GM12891 (cell line): ENCODE measurements around the gene KCNMA1.
"Not testable (repeated sequence)": the region's sequence is repeated elsewhere in the genome, so short reads cannot be mapped to it uniquely, and the experiment has no call there.

Experiments
- DNase-seq: peaks from one replicate; pipeline ENCODE4 v3.0.0; 2011; ENCODE audit warnings: low spot score; ENCODE audit not compliant: insufficient read length
- FAIRE-seq: peaks from 2 replicates; lab custom pipeline; 2011; peaks lifted over from hg19 to GRCh38; lab: Jason Lieb, UNC
- PAX5 ChIP-seq: IDR thresholded peaks from 2 replicates; pipeline ENCODE4 v1.6.1; 2011; ENCODE audit warnings: low read length, moderate library complexity, mild to moderate bottlenecking; ENCODE audit not compliant: insufficient read depth, severe bottlenecking
- POLR2A ChIP-seq: IDR thresholded peaks from 2 replicates; pipeline ENCODE4 v1.6.1; 2011; ENCODE audit warnings: low read depth, low read length, control low read depth
- POLR2AphosphoS5 ChIP-seq: IDR thresholded peaks from 2 replicates; pipeline ENCODE4 v1.6.1; 2011; ENCODE audit warnings: low read depth, low read length, control low read depth
- POU2F2 ChIP-seq: IDR thresholded peaks from 2 replicates; pipeline ENCODE4 v1.6.1; 2011; ENCODE audit warnings: low read depth, mild to moderate bottlenecking, control low read depth, low read length, moderate library complexity
- SPI1 ChIP-seq: IDR thresholded peaks from 2 replicates; pipeline ENCODE4 v1.6.1; 2011; ENCODE audit warnings: low read depth, low read length, control low read depth
- TAF1 ChIP-seq: IDR thresholded peaks from 2 replicates; pipeline ENCODE4 v1.6.1; 2011; ENCODE audit warnings: low read depth, low read length, control low read depth

The KCNMA1 gene

GRCh38 chr10:77350134-77350533 is 287.5 kb downstream of the KCNMA1 start:
- no peak for FAIRE-seq
- no peak for TF ChIP-seq POU2F2
- TF ChIP-seq POLR2A = no peak
- no peak for TF ChIP-seq SPI1
- TF ChIP-seq TAF1 = no peak
- no peak for TF ChIP-seq POLR2AphosphoS5
- no peak for TF ChIP-seq PAX5
- DNase-seq = no peak

- FAIRE-seq = no peak
- TF ChIP-seq PAX5 = no peak
- TF ChIP-seq POU2F2 = no peak
- no peak for TF ChIP-seq SPI1
- TF ChIP-seq TAF1 = no peak
- TF ChIP-seq POLR2A = no peak
- TF ChIP-seq POLR2AphosphoS5 = no peak
These were observed 288.4 kb downstream of the KCNMA1 start for GRCh38 chr10:77349226-77349625.

GRCh38 chr10:77348751-77349150 is 288.9 kb downstream of the KCNMA1 start:
- TF ChIP-seq POLR2A (no peak), TAF1 (no peak), SPI1 (no peak), POLR2AphosphoS5 (no peak), POU2F2 (no peak), PAX5 (no peak)
- DNase-seq (no peak), FAIRE-seq (no peak)

More at GRCh38 chr10:77349226-77349625, 288.4 kb downstream of the KCNMA1 start:
- DNase-seq = no peak

- no peak for TF ChIP-seq PAX5
- no peak for TF ChIP-seq SPI1
- TF ChIP-seq POLR2A = no peak
- no peak for TF ChIP-seq POLR2AphosphoS5
- no peak for TF ChIP-seq TAF1
- no peak for TF ChIP-seq POU2F2
- DNase-seq (no peak), FAIRE-seq (no peak)
These were observed 289.5 kb downstream of the KCNMA1 start for GRCh38 chr10:77348082-77348481.

- DNase-seq = no peak
- no peak for TF ChIP-seq SPI1
- TF ChIP-seq PAX5 = no peak
- no peak for TF ChIP-seq POLR2AphosphoS5
- TF ChIP-seq TAF1 = no peak
- no peak for TF ChIP-seq POLR2A
- no peak for FAIRE-seq
These were observed 290.6 kb downstream of the KCNMA1 start for GRCh38 chr10:77347052-77347451.

- no peak for DNase-seq
- TF ChIP-seq POLR2A (no peak), SPI1 (no peak), POLR2AphosphoS5 (no peak), TAF1 (no peak), PAX5 (no peak), POU2F2 (no peak)
- FAIRE-seq = no peak
These were observed 296.6 kb downstream of the KCNMA1 start for GRCh38 chr10:77341055-77341454.

GRCh38 chr10:77339872-77340271 is 297.7 kb downstream of the KCNMA1 start:
- DNase-seq, FAIRE-seq: not testable (repeated sequence)

- DNase-seq (no peak), FAIRE-seq (no peak)
- TF ChIP-seq POLR2AphosphoS5 (no peak), TAF1 (no peak), PAX5 (no peak), POU2F2 (no peak), POLR2A (no peak)
These were observed 298.4 kb downstream of the KCNMA1 start for GRCh38 chr10:77339166-77339565.

- no peak for DNase-seq
- TF ChIP-seq PAX5 = no peak
- TF ChIP-seq POU2F2 = no peak
- TF ChIP-seq SPI1 = no peak
- TF ChIP-seq POLR2AphosphoS5 = no peak
- no peak for TF ChIP-seq TAF1
- TF ChIP-seq POLR2A = no peak
- FAIRE-seq = no peak
These were observed 299.5 kb downstream of the KCNMA1 start for GRCh38 chr10:77338143-77338542.

- no peak for FAIRE-seq
- no peak for DNase-seq
- TF ChIP-seq SPI1 = no peak
- TF ChIP-seq POLR2A = no peak
- TF ChIP-seq POU2F2 = no peak
- TF ChIP-seq TAF1 = no peak
- no peak for TF ChIP-seq PAX5
- no peak for TF ChIP-seq POLR2AphosphoS5
These were observed 303.1 kb downstream of the KCNMA1 start for GRCh38 chr10:77334501-77334900.

- no peak for TF ChIP-seq TAF1
- no peak for TF ChIP-seq POU2F2
- TF ChIP-seq POLR2A = no peak
- no peak for TF ChIP-seq SPI1
- no peak for TF ChIP-seq POLR2AphosphoS5
- TF ChIP-seq PAX5 = no peak
- FAIRE-seq (no peak), DNase-seq (no peak)
These were observed 303.8 kb downstream of the KCNMA1 start for GRCh38 chr10:77333610-77334340.
